NB4 (cell line): ENCODE data around the gene TIMM8A.

Experiments
- POLR2A ChIP-seq: IDR thresholded peaks from 2 replicates; pipeline ENCODE4 v1.6.1; 2011; ENCODE audit warnings: mild to moderate bottlenecking; ENCODE audit not compliant: insufficient read length; ENCODE audit errors: extremely low read depth
- TF ChIP-seq, protein P1 (sequence below): IDR thresholded peaks from one replicate; pipeline ENCODE4 v1.5.1; 2012; ENCODE audit warnings: low read depth, low read length

DNA sequence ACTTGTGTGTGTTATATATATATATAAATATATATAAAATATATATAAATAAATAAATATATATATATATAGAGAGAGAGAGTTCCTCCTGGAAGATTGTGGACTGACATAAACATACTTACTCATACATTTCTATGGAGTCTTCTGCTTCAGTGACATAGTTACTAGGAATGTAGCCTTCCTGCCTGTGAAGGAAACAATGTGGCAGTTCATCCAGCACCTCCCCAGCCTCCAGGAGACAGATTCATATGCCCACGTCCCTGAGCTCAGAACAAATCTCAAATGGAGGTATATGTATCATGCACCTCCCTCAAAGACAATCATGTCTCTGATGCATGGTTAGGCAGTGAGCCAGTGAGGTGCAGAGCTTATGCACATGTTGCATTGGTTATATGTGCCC, 11.4 kb upstream of the TIMM8A start:
- TF ChIP-seq, protein P1, sequence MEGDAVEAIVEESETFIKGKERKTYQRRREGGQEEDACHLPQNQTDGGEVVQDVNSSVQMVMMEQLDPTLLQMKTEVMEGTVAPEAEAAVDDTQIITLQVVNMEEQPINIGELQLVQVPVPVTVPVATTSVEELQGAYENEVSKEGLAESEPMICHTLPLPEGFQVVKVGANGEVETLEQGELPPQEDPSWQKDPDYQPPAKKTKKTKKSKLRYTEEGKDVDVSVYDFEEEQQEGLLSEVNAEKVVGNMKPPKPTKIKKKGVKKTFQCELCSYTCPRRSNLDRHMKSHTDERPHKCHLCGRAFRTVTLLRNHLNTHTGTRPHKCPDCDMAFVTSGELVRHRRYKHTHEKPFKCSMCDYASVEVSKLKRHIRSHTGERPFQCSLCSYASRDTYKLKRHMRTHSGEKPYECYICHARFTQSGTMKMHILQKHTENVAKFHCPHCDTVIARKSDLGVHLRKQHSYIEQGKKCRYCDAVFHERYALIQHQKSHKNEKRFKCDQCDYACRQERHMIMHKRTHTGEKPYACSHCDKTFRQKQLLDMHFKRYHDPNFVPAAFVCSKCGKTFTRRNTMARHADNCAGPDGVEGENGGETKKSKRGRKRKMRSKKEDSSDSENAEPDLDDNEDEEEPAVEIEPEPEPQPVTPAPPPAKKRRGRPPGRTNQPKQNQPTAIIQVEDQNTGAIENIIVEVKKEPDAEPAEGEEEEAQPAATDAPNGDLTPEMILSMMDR: no peak
- TF ChIP-seq POLR2A: no peak
